Osteocyte (in vitro differentiated cells): ENCODE measurements around the gene CTXND1. TPM values are rescaled to one million over a fixed set of nuclear protein-coding genes. Genes with fewer than 3 reads are reported as not detected.

Experiments used
- DNase-seq: peaks from one replicate; pipeline ENCODE4 v3.0.0; 2021; ENCODE audit warnings: mixed read lengths; ENCODE audit not compliant: unreplicated experiment; ENCODE audit errors: extremely low spot score
- H3K27ac Mint-ChIP-seq: one replicate; pipeline ENCODE4 v1.8.0; 2021; ENCODE audit warnings: mild to moderate bottlenecking, mixed read lengths; ENCODE audit not compliant: unreplicated experiment
- H3K27me3 Mint-ChIP-seq: one replicate; pipeline ENCODE4 v1.8.0; 2021; ENCODE audit warnings: mixed read lengths; ENCODE audit not compliant: unreplicated experiment
- H3K36me3 Mint-ChIP-seq: one replicate; pipeline ENCODE4 v1.8.0; 2021; ENCODE audit warnings: mixed read lengths; ENCODE audit not compliant: unreplicated experiment
- H3K4me1 Mint-ChIP-seq: one replicate; pipeline ENCODE4 v1.8.0; 2021; ENCODE audit warnings: mixed read lengths; ENCODE audit not compliant: unreplicated experiment
- H3K4me3 Mint-ChIP-seq: one replicate; pipeline ENCODE4 v1.8.0; 2021; ENCODE audit warnings: mild to moderate bottlenecking, moderate library complexity, mixed read lengths; ENCODE audit not compliant: unreplicated experiment
- H3K9me3 Mint-ChIP-seq: one replicate; pipeline ENCODE4 v1.8.0; 2021; ENCODE audit warnings: mixed read lengths; ENCODE audit not compliant: unreplicated experiment
- CTCF ChIP-seq: fragments of 200-600 bp; sonication (generic); IDR thresholded peaks from 2 replicates; pipeline ENCODE4 v1.5.0; 2021; ENCODE audit warnings: antibody characterized with exemption, mild to moderate bottlenecking, moderate library complexity
- total RNA-seq: library from RNA; stranded (reverse); gene quantifications from 2 replicates; pipeline ENCODE4 v1.2.1, GENCODE V29; 2021

The CTXND1 gene
- total RNA-seq, 1 donor from 2014 or later, result 0.24 TPM

- no peak for DNase-seq
- no peak for TF ChIP-seq CTCF
- no peaks in the 10 kb centered on the region for H3K4me1 Mint-ChIP-seq
- H3K27me3 Mint-ChIP-seq, result no peaks in the 10 kb centered on the region
- H3K9me3 Mint-ChIP-seq, result no peaks in the 10 kb centered on the region
- no peak overlapping the region for H3K27ac Mint-ChIP-seq
- no peak overlapping the region for H3K4me3 Mint-ChIP-seq
- peaks cover 13% of the 10 kb centered on the region for H3K36me3 Mint-ChIP-seq
Observed at GRCh38 chr15:80185152-80185551, 66.9 kb downstream of the CTXND1 start.

- Mint-ChIP-seq H3K4me3 (no peak overlapping the region), H3K27me3 (no peaks in the 10 kb centered on the region), H3K36me3 (peaks cover 13% of the 10 kb centered on the region), H3K27ac (no peak overlapping the region), H3K9me3 (no peaks in the 10 kb centered on the region), H3K4me1 (peaks cover 2% of the 10 kb centered on the region)
- no peak for DNase-seq
- no peak for TF ChIP-seq CTCF
Observed at GRCh38 chr15:80184554-80184953, 67.5 kb downstream of the CTXND1 start.

- Mint-ChIP-seq H3K27ac (no peak overlapping the region), H3K27me3 (no peaks in the 10 kb centered on the region), H3K36me3 (peaks cover 13% of the 10 kb centered on the region), H3K4me3 (no peak overlapping the region), H3K9me3 (no peaks in the 10 kb centered on the region), H3K4me1 (peaks cover 9% of the 10 kb centered on the region)
- DNase-seq, result no peak
- peak; percentile 27 for TF ChIP-seq CTCF
Observed at GRCh38 chr15:80183886-80184285, 68.1 kb downstream of the CTXND1 start.

GRCh38 chr15:80183306-80183705 lies 68.7 kb downstream of the CTXND1 start:
- peaks cover 13% of the 10 kb centered on the region for H3K36me3 Mint-ChIP-seq
- TF ChIP-seq CTCF, result no peak
- no peaks in the 10 kb centered on the region for H3K9me3 Mint-ChIP-seq

GRCh38 chr15:80182611-80183261 lies 69.3 kb downstream of the CTXND1 start:
- H3K36me3 Mint-ChIP-seq, result peaks cover 12% of the 10 kb centered on the region
- no peaks in the 10 kb centered on the region for H3K9me3 Mint-ChIP-seq
- DNase-seq, result no peak
- no peak for TF ChIP-seq CTCF
- H3K27ac Mint-ChIP-seq, result no peak overlapping the region
- H3K27me3 Mint-ChIP-seq, result no peaks in the 10 kb centered on the region
- no peak overlapping the region for H3K4me3 Mint-ChIP-seq
- peaks cover 11% of the 10 kb centered on the region for H3K4me1 Mint-ChIP-seq

More at GRCh38 chr15:80183306-80183705, 68.7 kb downstream of the CTXND1 start:
- no peak for DNase-seq
- no peaks in the 10 kb centered on the region for H3K27me3 Mint-ChIP-seq
- no peak overlapping the region for H3K27ac Mint-ChIP-seq
- no peak overlapping the region for H3K4me3 Mint-ChIP-seq
- H3K4me1 Mint-ChIP-seq, result peaks cover 11% of the 10 kb centered on the region
